Measurements from ENCODE around the gene CARD6. TPM values are rescaled to one million over a fixed set of nuclear protein-coding genes. Genes with fewer than 3 reads are reported as not detected.
A peak's percentile ranks its signal among the peaks of the same experiment; 100 is the strongest.
"Not testable (repeated sequence)": the region's sequence is repeated elsewhere in the genome, so short reads cannot be mapped to it uniquely, and the experiment has no call there.

Gene CARD6
- 0.36 to 0.72 TPM (median 0.53 TPM) in 3 replicates for total RNA-seq
- long read RNA-seq, full-length matches to known transcripts: 1 of 1 reads
- long read RNA-seq, partial matches to known transcripts: 0 of 1 reads
- long read RNA-seq, other reads (novel, unspliced or antisense): 0 of 1 reads

DNA sequence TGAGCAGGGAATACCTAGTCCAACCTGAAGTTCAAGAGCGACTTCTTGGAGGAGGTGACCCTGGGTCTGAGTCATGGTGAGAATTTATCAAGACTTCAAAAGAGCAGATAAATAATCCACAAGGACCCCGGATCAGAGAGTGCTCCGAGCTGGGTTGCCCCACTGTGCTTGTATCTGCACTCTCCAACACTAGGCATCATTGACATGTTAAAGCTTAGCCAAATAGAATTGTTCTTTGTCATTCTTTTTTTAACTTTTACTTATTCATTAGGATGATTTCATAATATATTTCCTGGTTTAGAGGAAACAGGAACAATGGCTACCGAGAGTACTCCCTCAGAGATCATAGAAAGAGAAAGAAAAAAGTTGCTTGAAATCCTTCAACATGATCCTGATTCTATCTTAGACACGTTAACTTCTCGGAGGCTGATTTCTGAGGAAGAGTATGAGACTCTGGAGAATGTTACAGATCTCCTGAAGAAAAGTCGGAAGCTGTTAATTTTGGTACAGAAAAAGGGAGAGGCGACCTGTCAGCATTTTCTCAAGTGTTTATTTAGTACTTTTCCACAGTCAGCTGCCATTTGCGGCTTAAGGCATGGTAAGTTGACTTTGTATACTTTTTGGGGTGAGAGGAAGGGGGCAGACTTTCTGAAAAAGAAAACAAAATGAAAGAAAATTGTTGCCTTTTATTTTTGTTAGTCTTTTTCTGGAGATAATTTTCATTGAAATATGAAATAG, at the start of gene CARD6:
CARD6 (plus strand) TSS at position 300 of the 738 bp plus-strand sequence; CDS start at position 316, 16 bp downstream.
- H3K27ac Mint-ChIP-seq (ENCODE audit: unreplicated experiment): peak within 1 kb of the TSS; percentile 78
- H3K36me3 Mint-ChIP-seq (ENCODE audit: low read depth): no peaks in the 10 kb centered on the region
- H3K9me3 Mint-ChIP-seq (ENCODE audit: low read depth): no peaks in the 10 kb centered on the region
- TF ChIP-seq, protein P1, sequence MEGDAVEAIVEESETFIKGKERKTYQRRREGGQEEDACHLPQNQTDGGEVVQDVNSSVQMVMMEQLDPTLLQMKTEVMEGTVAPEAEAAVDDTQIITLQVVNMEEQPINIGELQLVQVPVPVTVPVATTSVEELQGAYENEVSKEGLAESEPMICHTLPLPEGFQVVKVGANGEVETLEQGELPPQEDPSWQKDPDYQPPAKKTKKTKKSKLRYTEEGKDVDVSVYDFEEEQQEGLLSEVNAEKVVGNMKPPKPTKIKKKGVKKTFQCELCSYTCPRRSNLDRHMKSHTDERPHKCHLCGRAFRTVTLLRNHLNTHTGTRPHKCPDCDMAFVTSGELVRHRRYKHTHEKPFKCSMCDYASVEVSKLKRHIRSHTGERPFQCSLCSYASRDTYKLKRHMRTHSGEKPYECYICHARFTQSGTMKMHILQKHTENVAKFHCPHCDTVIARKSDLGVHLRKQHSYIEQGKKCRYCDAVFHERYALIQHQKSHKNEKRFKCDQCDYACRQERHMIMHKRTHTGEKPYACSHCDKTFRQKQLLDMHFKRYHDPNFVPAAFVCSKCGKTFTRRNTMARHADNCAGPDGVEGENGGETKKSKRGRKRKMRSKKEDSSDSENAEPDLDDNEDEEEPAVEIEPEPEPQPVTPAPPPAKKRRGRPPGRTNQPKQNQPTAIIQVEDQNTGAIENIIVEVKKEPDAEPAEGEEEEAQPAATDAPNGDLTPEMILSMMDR (IDR thresholded peaks at IDR 0.05): no peak
- no peak for DNase-seq (ENCODE audit: low spot score)
- peaks cover 32% of the 10 kb centered on the region for H3K27me3 Mint-ChIP-seq (ENCODE audit: low read depth)
- peak within 1 kb of the TSS; percentile 63 for H3K4me3 Mint-ChIP-seq (ENCODE audit: unreplicated experiment)
- H3K4me1 Mint-ChIP-seq (ENCODE audit: low read depth): peaks cover 8% of the 10 kb centered on the region

DNA sequence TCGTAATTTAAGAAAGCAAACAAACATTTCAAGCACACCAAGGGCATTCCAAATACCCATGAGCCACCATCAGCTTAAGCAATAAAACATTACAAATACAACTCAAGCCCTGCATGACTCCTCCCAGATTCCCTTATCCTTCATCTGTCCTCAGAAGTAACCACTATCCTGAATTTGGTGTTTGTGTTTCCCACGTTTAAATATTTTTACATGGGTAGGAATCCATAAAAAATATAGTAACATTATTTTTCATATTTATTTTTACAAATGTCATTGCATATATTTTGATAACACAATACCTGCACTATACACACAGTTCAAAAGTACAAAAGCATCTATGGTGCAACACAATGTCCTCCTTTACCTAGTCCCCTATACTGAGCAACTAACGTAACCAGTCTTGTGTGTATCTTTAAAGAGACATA, 49.4 kb upstream of the CARD6 start:
- Mint-ChIP-seq H3K4me1 (ENCODE audit: low read depth) (peaks cover 41% of the 10 kb centered on the region), H3K4me3 (ENCODE audit: unreplicated experiment) (no peak overlapping the region), H3K27ac (ENCODE audit: unreplicated experiment) (peak overlapping the region; percentile 2), H3K27me3 (ENCODE audit: low read depth) (no peaks in the 10 kb centered on the region), H3K36me3 (ENCODE audit: low read depth) (peaks cover 5% of the 10 kb centered on the region), H3K9me3 (ENCODE audit: low read depth) (peaks cover 7% of the 10 kb centered on the region)
- TF ChIP-seq, protein P1 (IDR thresholded peaks at IDR 0.05): no peak
- no peak for DNase-seq (ENCODE audit: low spot score)

GRCh38 chr5:40792691-40793090, 48.5 kb upstream of the CARD6 start:
- not testable (repeated sequence) for H3K36me3 Mint-ChIP-seq (ENCODE audit: low read depth); H3K27ac Mint-ChIP-seq (ENCODE audit: unreplicated experiment); H3K27me3 Mint-ChIP-seq (ENCODE audit: low read depth); H3K9me3 Mint-ChIP-seq (ENCODE audit: low read depth); DNase-seq (ENCODE audit: low spot score); H3K4me3 Mint-ChIP-seq (ENCODE audit: unreplicated experiment)
- peaks cover 47% of the 10 kb centered on the region for H3K4me1 Mint-ChIP-seq (ENCODE audit: low read depth)

DNA sequence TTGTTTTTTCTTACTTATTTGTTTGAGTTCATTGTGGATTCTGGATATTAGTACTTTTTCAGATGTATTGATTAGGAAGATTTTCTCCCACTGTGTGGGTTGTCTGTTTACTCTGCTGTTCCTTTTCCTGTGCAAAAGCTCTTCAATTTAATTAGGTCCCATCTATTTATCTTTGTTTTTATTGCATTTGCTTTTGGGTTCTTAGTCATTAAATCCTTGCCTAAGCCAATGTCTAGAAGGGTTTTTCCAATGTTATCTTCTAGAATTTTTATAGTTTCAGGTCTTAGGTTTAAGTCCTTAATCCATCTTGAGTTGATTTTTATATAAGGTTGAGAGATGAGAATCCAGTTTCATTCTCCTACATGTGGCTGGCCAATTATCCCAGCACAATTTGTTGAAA, 46.8 kb upstream of the CARD6 start:
- H3K27ac Mint-ChIP-seq (ENCODE audit: unreplicated experiment); H3K27me3 Mint-ChIP-seq (ENCODE audit: low read depth); H3K9me3 Mint-ChIP-seq (ENCODE audit: low read depth); H3K36me3 Mint-ChIP-seq (ENCODE audit: low read depth); DNase-seq (ENCODE audit: low spot score); H3K4me3 Mint-ChIP-seq (ENCODE audit: unreplicated experiment): not testable (repeated sequence)
- H3K4me1 Mint-ChIP-seq (ENCODE audit: low read depth): peaks cover 51% of the 10 kb centered on the region

GRCh38 chr5:40794877-40795276, 46.3 kb upstream of the CARD6 start:
- not testable (repeated sequence) for H3K27ac Mint-ChIP-seq (ENCODE audit: unreplicated experiment); H3K27me3 Mint-ChIP-seq (ENCODE audit: low read depth); H3K36me3 Mint-ChIP-seq (ENCODE audit: low read depth); H3K4me3 Mint-ChIP-seq (ENCODE audit: unreplicated experiment); DNase-seq (ENCODE audit: low spot score); H3K9me3 Mint-ChIP-seq (ENCODE audit: low read depth)
- peaks cover 53% of the 10 kb centered on the region for H3K4me1 Mint-ChIP-seq (ENCODE audit: low read depth)

GRCh38 chr5:40796487-40796889, 44.7 kb upstream of the CARD6 start:
- H3K27ac Mint-ChIP-seq (ENCODE audit: unreplicated experiment): peak overlapping the region; percentile 94
- TF ChIP-seq, protein P1 (IDR thresholded peaks at IDR 0.05): no peak
- H3K36me3 Mint-ChIP-seq (ENCODE audit: low read depth): no peaks in the 10 kb centered on the region
- no peaks in the 10 kb centered on the region for H3K9me3 Mint-ChIP-seq (ENCODE audit: low read depth)
- no peak for DNase-seq (ENCODE audit: low spot score)
- H3K4me1 Mint-ChIP-seq (ENCODE audit: low read depth): peaks cover 46% of the 10 kb centered on the region
- no peaks in the 10 kb centered on the region for H3K27me3 Mint-ChIP-seq (ENCODE audit: low read depth)
- H3K4me3 Mint-ChIP-seq (ENCODE audit: unreplicated experiment): peak overlapping the region; percentile 90
